Tongue (tissue), 2 donors: ENCODE measurements around the gene KCNIP4. TPM values are rescaled to one million over a fixed set of nuclear protein-coding genes. Genes with fewer than 3 reads are reported as not detected.

Experiments
- DNase-seq: peaks from one replicate; pipeline ENCODE4 v3.0.0-alpha.2; 2015
- total RNA-seq: library from RNA; depleted of rRNA; stranded (reverse); fragments of >200 nt; gene quantifications from one replicate; pipeline ENCODE4 v1.2.3, GENCODE V29; 2014

The KCNIP4 gene
- total RNA-seq, 1 donor from 2014 or later, result 0.31 TPM

- no peak for DNase-seq
Observed at GRCh38 chr4:21457086-21457840, 491.3 kb downstream of the KCNIP4 start.

- no peak for DNase-seq
Observed at GRCh38 chr4:21454831-21455230, 493.7 kb downstream of the KCNIP4 start.

- DNase-seq, result no peak
Observed at GRCh38 chr4:21454201-21454600, 494.4 kb downstream of the KCNIP4 start.

GRCh38 chr4:21452931-21453330 lies 495.6 kb downstream of the KCNIP4 start:
- DNase-seq, result no peak

- no peak for DNase-seq
Observed at GRCh38 chr4:21451032-21451431, 497.5 kb downstream of the KCNIP4 start.

GRCh38 chr4:21450331-21450730 lies 498.2 kb downstream of the KCNIP4 start:
- DNase-seq, result no peak

- no peak for DNase-seq
Observed at GRCh38 chr4:21447301-21448054, 501.1 kb downstream of the KCNIP4 start.

- no peak for DNase-seq
Observed at GRCh38 chr4:21420166-21420565, 528.4 kb downstream of the KCNIP4 start.

GRCh38 chr4:21415728-21416127 lies 532.8 kb downstream of the KCNIP4 start:
- no peak for DNase-seq

GRCh38 chr4:21413807-21414370 lies 534.7 kb downstream of the KCNIP4 start:
- no peak for DNase-seq

- DNase-seq, result no peak
Observed at GRCh38 chr4:21411086-21411485, 537.5 kb downstream of the KCNIP4 start.

GRCh38 chr4:21410372-21410771 lies 538.2 kb downstream of the KCNIP4 start:
- DNase-seq, result no peak

GRCh38 chr4:21387683-21388082 lies 560.9 kb downstream of the KCNIP4 start:
- no peak for DNase-seq

- DNase-seq, result no peak
Observed at GRCh38 chr4:21386166-21386780, 562.3 kb downstream of the KCNIP4 start.

GRCh38 chr4:21385706-21386105 lies 562.9 kb downstream of the KCNIP4 start:
- no peak for DNase-seq

GRCh38 chr4:21384609-21385008 lies 564.0 kb downstream of the KCNIP4 start:
- DNase-seq, result no peak

GRCh38 chr4:21380861-21381260 lies 567.7 kb downstream of the KCNIP4 start:
- no peak for DNase-seq

GRCh38 chr4:21377046-21377445 lies 571.5 kb downstream of the KCNIP4 start:
- DNase-seq, result no peak

GRCh38 chr4:21376176-21376575 lies 572.4 kb downstream of the KCNIP4 start:
- no peak for DNase-seq

- no peak for DNase-seq
Observed at GRCh38 chr4:21374641-21375368, 573.8 kb downstream of the KCNIP4 start.

GRCh38 chr4:21367567-21367966 lies 581.0 kb downstream of the KCNIP4 start:
- no peak for DNase-seq

GRCh38 chr4:21366840-21367239 lies 581.7 kb downstream of the KCNIP4 start:
- DNase-seq, result no peak
